ENCODE results near the gene CTSA.

- TF ChIP-seq CTCF (IDR thresholded peaks at IDR 0.05; ENCODE audit: low read depth, low read length, poor library complexity, severe bottlenecking): no peak
- TF ChIP-seq EZH2phosphoT487 (IDR thresholded peaks at IDR 0.05; ENCODE audit: borderline replicate concordance, low read length): no peak
These were observed 24.7 kb upstream of the CTSA start for GRCh38 chr20:45866454-45866853.
